Activated T-helper 17 cell treated with anti-CD3 and anti-CD28 coated beads, Interleukin-2, amount 50 U/mL, for 72 hours (primary cell): Measurements from ENCODE around the gene ZKSCAN1. TPM values are rescaled to one million over a fixed set of nuclear protein-coding genes. Genes with fewer than 3 reads are reported as not detected.

Source experiments
- ATAC-seq: fragments of 150-1000 bp; cut with Tn5 transposase; replicated peaks from 2 replicates; pipeline ENCODE4 v1.10.0; 2021; ENCODE audit warnings: mild to moderate bottlenecking, moderate library complexity
- H3K27ac Mint-ChIP-seq: one replicate; pipeline ENCODE4 v1.8.0; 2022; ENCODE audit warnings: mixed read lengths
- H3K27me3 Mint-ChIP-seq: one replicate; pipeline ENCODE4 v1.8.0; 2022; ENCODE audit warnings: mixed read lengths
- H3K36me3 Mint-ChIP-seq: one replicate; pipeline ENCODE4 v1.8.0; 2022; ENCODE audit warnings: low read depth, mild to moderate bottlenecking, mixed read lengths
- H3K4me1 Mint-ChIP-seq: one replicate; pipeline ENCODE4 v1.8.0; 2022; ENCODE audit warnings: mixed read lengths
- H3K4me3 Mint-ChIP-seq: one replicate; pipeline ENCODE4 v1.8.0; 2022; ENCODE audit warnings: mild to moderate bottlenecking, mixed read lengths
- H3K9me3 Mint-ChIP-seq: one replicate; pipeline ENCODE4 v1.8.0; 2022; ENCODE audit warnings: mixed read lengths
- total RNA-seq, 2 donors: library from RNA; stranded (reverse); gene quantifications; one replicate each; pipeline ENCODE4 v1.2.3, GENCODE V29; 2022

Gene ZKSCAN1
- total RNA-seq, 2 donors from 2014 or later: 42.2 to 74.6 TPM

GRCh38 chr7:100040575-100040974 lies 25.2 kb downstream of the ZKSCAN1 start:
- Mint-ChIP-seq H3K27ac (no peak overlapping the region), H3K4me1 (no peaks in the 10 kb centered on the region), H3K4me3 (no peak overlapping the region), H3K36me3 (peaks cover 28% of the 10 kb centered on the region), H3K9me3 (no peaks in the 10 kb centered on the region), H3K27me3 (no peaks in the 10 kb centered on the region)
- no peak for ATAC-seq

- no peaks in the 10 kb centered on the region for H3K9me3 Mint-ChIP-seq
- H3K36me3 Mint-ChIP-seq: no peaks in the 10 kb centered on the region
- no peaks in the 10 kb centered on the region for H3K27me3 Mint-ChIP-seq
- no peak overlapping the region for H3K4me3 Mint-ChIP-seq
- ATAC-seq: no peak
- H3K27ac Mint-ChIP-seq: no peak overlapping the region
- no peaks in the 10 kb centered on the region for H3K4me1 Mint-ChIP-seq
Measured at GRCh38 chr7:100044718-100045117, 29.3 kb downstream of the ZKSCAN1 start.

- H3K36me3 Mint-ChIP-seq: no peaks in the 10 kb centered on the region
- H3K4me1 Mint-ChIP-seq: peaks cover 5% of the 10 kb centered on the region
- peak overlapping the region; percentile 25 for H3K27ac Mint-ChIP-seq
- no peaks in the 10 kb centered on the region for H3K9me3 Mint-ChIP-seq
- ATAC-seq: no peak
- H3K4me3 Mint-ChIP-seq: peak overlapping the region; percentile 86
- no peaks in the 10 kb centered on the region for H3K27me3 Mint-ChIP-seq
Measured at GRCh38 chr7:100048680-100049079, 33.3 kb downstream of the ZKSCAN1 start.

- Mint-ChIP-seq H3K4me3 (peak within 1 kb of the TSS; percentile 86), H3K4me1 (peaks cover 5% of the 10 kb centered on the region), H3K36me3 (no peaks in the 10 kb centered on the region), H3K27ac (peak within 1 kb of the TSS; percentile 86), H3K9me3 (no peaks in the 10 kb centered on the region), H3K27me3 (no peaks in the 10 kb centered on the region)
- peak; percentile 97 for ATAC-seq
Measured at GRCh38 chr7:100049441-100050291, 34.3 kb downstream of the ZKSCAN1 start, which contains the start of gene ZSCAN21. ZSCAN21 (plus strand) TSS chr7:100049774; CDS start chr7:100057007, 7,233 bp downstream.

GRCh38 chr7:100051611-100052010 lies 36.2 kb downstream of the ZKSCAN1 start:
- Mint-ChIP-seq H3K4me1 (peaks cover 5% of the 10 kb centered on the region), H3K4me3 (peak overlapping the region; percentile 34), H3K27ac (no peak overlapping the region), H3K9me3 (no peaks in the 10 kb centered on the region), H3K27me3 (no peaks in the 10 kb centered on the region), H3K36me3 (no peaks in the 10 kb centered on the region)
- ATAC-seq: no peak

GRCh38 chr7:100053215-100053614 lies 37.8 kb downstream of the ZKSCAN1 start:
- peaks cover 5% of the 10 kb centered on the region for H3K4me1 Mint-ChIP-seq
- no peaks in the 10 kb centered on the region for H3K9me3 Mint-ChIP-seq
- no peaks in the 10 kb centered on the region for H3K27me3 Mint-ChIP-seq
- ATAC-seq: no peak
- no peak overlapping the region for H3K4me3 Mint-ChIP-seq
- H3K27ac Mint-ChIP-seq: no peak overlapping the region
- H3K36me3 Mint-ChIP-seq: peaks cover 15% of the 10 kb centered on the region

GRCh38 chr7:100057006-100057405 lies 41.6 kb downstream of the ZKSCAN1 start:
- Mint-ChIP-seq H3K4me1 (no peaks in the 10 kb centered on the region), H3K4me3 (no peak overlapping the region), H3K27me3 (no peaks in the 10 kb centered on the region), H3K9me3 (no peaks in the 10 kb centered on the region), H3K36me3 (peaks cover 40% of the 10 kb centered on the region), H3K27ac (no peak overlapping the region)
- ATAC-seq: no peak

GRCh38 chr7:100059251-100059739 lies 43.9 kb downstream of the ZKSCAN1 start:
- Mint-ChIP-seq H3K27ac (no peak overlapping the region), H3K4me3 (no peak overlapping the region), H3K27me3 (no peaks in the 10 kb centered on the region), H3K9me3 (no peaks in the 10 kb centered on the region), H3K4me1 (no peaks in the 10 kb centered on the region), H3K36me3 (peaks cover 57% of the 10 kb centered on the region)
- ATAC-seq: no peak

GRCh38 chr7:100061518-100062193 lies 46.3 kb downstream of the ZKSCAN1 start:
- no peaks in the 10 kb centered on the region for H3K4me1 Mint-ChIP-seq
- ATAC-seq: no peak
- no peaks in the 10 kb centered on the region for H3K9me3 Mint-ChIP-seq
- no peak overlapping the region for H3K27ac Mint-ChIP-seq
- H3K36me3 Mint-ChIP-seq: peaks cover 57% of the 10 kb centered on the region
- no peaks in the 10 kb centered on the region for H3K27me3 Mint-ChIP-seq
- no peak overlapping the region for H3K4me3 Mint-ChIP-seq

- Mint-ChIP-seq H3K9me3 (no peaks in the 10 kb centered on the region), H3K27ac (no peak overlapping the region), H3K4me3 (no peak overlapping the region), H3K27me3 (no peaks in the 10 kb centered on the region), H3K4me1 (no peaks in the 10 kb centered on the region), H3K36me3 (peaks cover 48% of the 10 kb centered on the region)
- no peak for ATAC-seq
Measured at GRCh38 chr7:100063376-100063775, 48.0 kb downstream of the ZKSCAN1 start.

GRCh38 chr7:100064162-100064561 lies 48.8 kb downstream of the ZKSCAN1 start:
- ATAC-seq: no peak
- Mint-ChIP-seq H3K4me3 (no peak overlapping the region), H3K27ac (no peak overlapping the region), H3K36me3 (peaks cover 44% of the 10 kb centered on the region), H3K4me1 (no peaks in the 10 kb centered on the region), H3K9me3 (no peaks in the 10 kb centered on the region), H3K27me3 (no peaks in the 10 kb centered on the region)

- no peak overlapping the region for H3K27ac Mint-ChIP-seq
- no peak for ATAC-seq
- no peaks in the 10 kb centered on the region for H3K27me3 Mint-ChIP-seq
- no peaks in the 10 kb centered on the region for H3K4me1 Mint-ChIP-seq
- peaks cover 2% of the 10 kb centered on the region for H3K9me3 Mint-ChIP-seq
- no peak overlapping the region for H3K4me3 Mint-ChIP-seq
- H3K36me3 Mint-ChIP-seq: peaks cover 50% of the 10 kb centered on the region
Measured at GRCh38 chr7:100065452-100066186, 50.2 kb downstream of the ZKSCAN1 start.

GRCh38 chr7:100066953-100067352 lies 51.6 kb downstream of the ZKSCAN1 start:
- no peak overlapping the region for H3K27ac Mint-ChIP-seq
- H3K4me3 Mint-ChIP-seq: no peak overlapping the region
- no peaks in the 10 kb centered on the region for H3K27me3 Mint-ChIP-seq
- H3K9me3 Mint-ChIP-seq: peaks cover 13% of the 10 kb centered on the region
- peaks cover 51% of the 10 kb centered on the region for H3K36me3 Mint-ChIP-seq
- peaks cover under 1% of the 10 kb centered on the region for H3K4me1 Mint-ChIP-seq
- ATAC-seq: no peak

- Mint-ChIP-seq H3K27me3 (no peaks in the 10 kb centered on the region), H3K4me1 (peaks cover 5% of the 10 kb centered on the region), H3K36me3 (peaks cover 64% of the 10 kb centered on the region), H3K27ac (no peak overlapping the region), H3K9me3 (peaks cover 18% of the 10 kb centered on the region), H3K4me3 (no peak overlapping the region)
- ATAC-seq: no peak
Measured at GRCh38 chr7:100069991-100070390, 54.6 kb downstream of the ZKSCAN1 start.
